Activated CD4-positive, alpha-beta T cell treated with anti-CD3 and anti-CD28 coated beads, Interleukin-2, amount 50 U/mL, for 16 hours (primary cell): Measurements from ENCODE around the gene NAA15.
A peak's percentile ranks its signal among the peaks of the same experiment; 100 is the strongest.
"Not testable (repeated sequence)": the region's sequence is repeated elsewhere in the genome, so short reads cannot be mapped to it uniquely, and the experiment has no call there.

Experiments
- DNase-seq: peaks from one replicate; pipeline ENCODE4 v3.0.0-alpha.2; 2020

Gene NAA15

GRCh38 chr4:139301113-139301820 lies at the start of gene NAA15:
TSS of gene NAA15 (plus strand) at chr4:139301505. CDS start at chr4:139301778, 273 bp downstream.
- DNase-seq: peak; percentile 99

GRCh38 chr4:139253046-139253445 lies 48.3 kb upstream of the NAA15 start:
- DNase-seq: no peak

- no peak for DNase-seq
Measured at GRCh38 chr4:139253713-139254112, 47.6 kb upstream of the NAA15 start.

GRCh38 chr4:139255581-139255980 lies 45.7 kb upstream of the NAA15 start:
- not testable (repeated sequence) for DNase-seq

GRCh38 chr4:139256349-139256748 lies 45.0 kb upstream of the NAA15 start:
- no peak for DNase-seq

- no peak for DNase-seq
Measured at GRCh38 chr4:139265654-139266053, 35.7 kb upstream of the NAA15 start.

GRCh38 chr4:139266208-139266582 lies 35.1 kb upstream of the NAA15 start:
- no peak for DNase-seq

- DNase-seq: peak; percentile 96
Measured at GRCh38 chr4:139266583-139267257, 34.6 kb upstream of the NAA15 start.

GRCh38 chr4:139267301-139267700 lies 34.0 kb upstream of the NAA15 start:
- no peak for DNase-seq

GRCh38 chr4:139273835-139274234 lies 27.5 kb upstream of the NAA15 start:
- no peak for DNase-seq

- DNase-seq: no peak
Measured at GRCh38 chr4:139274790-139275189, 26.5 kb upstream of the NAA15 start.

- DNase-seq: no peak
Measured at GRCh38 chr4:139275281-139275735, 26.0 kb upstream of the NAA15 start.

GRCh38 chr4:139278485-139278884 lies 22.8 kb upstream of the NAA15 start:
- no peak for DNase-seq

GRCh38 chr4:139278912-139279759 lies 22.2 kb upstream of the NAA15 start:
- no peak for DNase-seq

- no peak for DNase-seq
Measured at GRCh38 chr4:139279760-139280620, 21.3 kb upstream of the NAA15 start, which contains the start of gene MGARP. TSS of gene MGARP (minus strand) at chr4:139280225. CDS start at chr4:139280158, 67 bp downstream.

- no peak for DNase-seq
Measured at GRCh38 chr4:139282065-139282720, 19.1 kb upstream of the NAA15 start.

- no peak for DNase-seq
Measured at GRCh38 chr4:139282721-139283075, 18.6 kb upstream of the NAA15 start.

GRCh38 chr4:139286186-139286698 lies 15.1 kb upstream of the NAA15 start:
- DNase-seq: no peak

- peak; percentile 98 for DNase-seq
Measured at GRCh38 chr4:139295206-139295941, 5.9 kb upstream of the NAA15 start.

- DNase-seq: no peak
Measured at GRCh38 chr4:139295942-139296299, 5.4 kb upstream of the NAA15 start.

- peak; percentile 52 for DNase-seq
Measured at GRCh38 chr4:139297001-139297410, 4.3 kb upstream of the NAA15 start.
